SK-N-SH (cell line): ENCODE data around the gene IQSEC1. TPM values are rescaled to one million over a fixed set of nuclear protein-coding genes. Genes with fewer than 3 reads are reported as not detected.

Source experiments
- CTCF ChIA-PET: fragments of 300-600, 350-600 bp; formaldehyde crosslinking; extraction: SDS; loops from one replicate; lab custom pipeline; 2021; lab: Yijun Ruan, JAX
- POLR2A ChIA-PET: fragments of 350-600 bp; sonication (Branson Sonifier 250); formaldehyde crosslinking; extraction: SDS; loops from one replicate; lab custom pipeline; 2020; ENCODE audit warnings: antibody characterized with exemption, inconsistent platforms; lab: Yijun Ruan, JAX
- DNase-seq: peaks from one replicate; pipeline ENCODE4 v3.0.0; 2012
- H2AFZ ChIP-seq: fragments of 200-600 bp; sonication (generic); 2 replicates; pipeline ENCODE4 v1.8.1; 2016; ENCODE audit warnings: antibody characterized with exemption, mild to moderate bottlenecking, low read depth
- H3F3A ChIP-seq: fragments of 200-600 bp; sonication (generic); replicated peaks from 2 replicates; pipeline ENCODE3; 2016; ENCODE audit warnings: antibody characterized with exemption, mild to moderate bottlenecking; ENCODE audit not compliant: insufficient read depth
- H3K27ac ChIP-seq, 2 experiments: fragments of 200-500 bp in 1 of 2; fragments of 200-600 bp in 1 of 2; sonication (Bioruptor generic) in 1 of 2; sonication (generic), shearing (Covaris generic) in 1 of 2; 2 replicates each; pipeline versions ENCODE4 v1.5.1 to v1.6.1; 2014 to 2016; ENCODE audit warnings: low read depth in 2 of 2, inconsistent platforms in 1 of 2, low read length in 1 of 2, mild to moderate bottlenecking in 1 of 2, mixed read lengths in 1 of 2
- H3K27me3 ChIP-seq: fragments of 200-600 bp; sonication (generic), shearing (Covaris generic); 2 replicates; pipeline ENCODE4 v1.6.1; 2016; ENCODE audit warnings: mixed run types; ENCODE audit not compliant: insufficient read depth
- H3K36me3 ChIP-seq, 2 experiments: fragments of 200-500 bp in 1 of 2; fragments of 200-600 bp in 1 of 2; sonication (Bioruptor generic) in 1 of 2; sonication (generic) in 1 of 2; replicated peaks in 1 of 2; 2 replicates each; pipeline versions ENCODE3 to v1.5.1; 2014 to 2016; ENCODE audit warnings: low read length in 1 of 2, mild to moderate bottlenecking in 1 of 2; ENCODE audit not compliant: insufficient read depth in 2 of 2, control insufficient read depth in 1 of 2
- H3K4me1 ChIP-seq, 2 experiments: fragments of 200-500 bp in 1 of 2; fragments of 200-600 bp in 1 of 2; sonication (Bioruptor generic) in 1 of 2; sonication (generic), shearing (Covaris generic) in 1 of 2; 2 replicates each; pipeline versions ENCODE4 v1.5.1 to v1.6.1; 2014 to 2016; ENCODE audit warnings: low read depth in 1 of 2, low read length in 1 of 2, mixed run types in 1 of 2; ENCODE audit not compliant: insufficient read depth in 2 of 2, control insufficient read depth in 1 of 2
- H3K4me2 ChIP-seq: fragments of 200-600 bp; sonication (generic), shearing (Covaris generic); 2 replicates; pipeline ENCODE4 v1.6.1; 2017; ENCODE audit warnings: mixed run types
- H3K4me3 ChIP-seq, 2 experiments: fragments of 200-500 bp in 1 of 2; fragments of 200-600 bp in 1 of 2; sonication (Bioruptor generic) in 1 of 2; sonication (generic), shearing (Covaris generic) in 1 of 2; 2 replicates each; pipeline versions ENCODE4 v1.5.1 to v1.8.1; 2014 to 2016; ENCODE audit warnings: low read depth in 2 of 2, inconsistent platforms in 1 of 2, low read length in 1 of 2, mild to moderate bottlenecking in 1 of 2, mixed read lengths in 1 of 2, moderate library complexity in 1 of 2
- H3K79me2 ChIP-seq: fragments of 200-600 bp; sonication (generic); 2 replicates; pipeline ENCODE4 v1.8.1; 2017; ENCODE audit warnings: mild to moderate bottlenecking; ENCODE audit not compliant: insufficient read depth
- H3K9ac ChIP-seq: fragments of 200-600 bp; sonication (generic); 2 replicates; pipeline ENCODE4 v1.6.1; 2017; ENCODE audit warnings: mixed run types
- H3K9me2 ChIP-seq: fragments of 200-600 bp; sonication (generic); 2 replicates; pipeline ENCODE4 v1.6.1; 2017; ENCODE audit warnings: mixed run types
- H3K9me3 ChIP-seq: fragments of 200-600 bp; sonication (generic); 2 replicates; pipeline ENCODE4 v1.6.1; 2017; ENCODE audit warnings: mixed run types, mild to moderate bottlenecking, moderate library complexity
- H4K20me1 ChIP-seq: fragments of 200-600 bp; sonication (generic); 2 replicates; pipeline ENCODE4 v1.6.1; 2017; ENCODE audit warnings: mild to moderate bottlenecking, mixed run types; ENCODE audit not compliant: insufficient read depth
- ELF1 ChIP-seq: IDR thresholded peaks from 2 replicates; pipeline ENCODE4 v1.4.0; 2012
- EP300 ChIP-seq, 2 experiments: IDR thresholded peaks; 2 replicates each; pipeline versions ENCODE4 v1.4.0 to v1.6.1; 2012; ENCODE audit warnings: borderline replicate concordance in 1 of 2, low read depth in 1 of 2, low read length in 1 of 2
- EZH2phosphoT487 ChIP-seq: fragments of 200-600 bp; sonication (generic); IDR thresholded peaks from 2 replicates; pipeline ENCODE4 v1.6.1; 2017; ENCODE audit warnings: low read depth, mixed run types, mild to moderate bottlenecking, antibody characterized with exemption, moderate library complexity, borderline replicate concordance
- FOSL2 ChIP-seq: IDR thresholded peaks from 2 replicates; pipeline ENCODE4 v1.4.0; 2012; ENCODE audit warnings: low read depth, mild to moderate bottlenecking, moderate library complexity, borderline replicate concordance
- FOXM1 ChIP-seq: IDR thresholded peaks from 2 replicates; pipeline ENCODE4 v1.4.0; 2012; ENCODE audit warnings: low read depth, mild to moderate bottlenecking
- IRF3 ChIP-seq: fragments of 150-350 bp; IDR thresholded peaks from 2 replicates; pipeline ENCODE4 v1.6.1; 2016; ENCODE audit warnings: mild to moderate bottlenecking, low read depth, low read length
- JUND ChIP-seq: IDR thresholded peaks from 2 replicates; pipeline ENCODE4 v1.4.0; 2012
- MEF2A ChIP-seq: IDR thresholded peaks from 2 replicates; pipeline ENCODE4 v1.4.0; 2012; ENCODE audit warnings: low read depth, borderline replicate concordance
- MXI1 ChIP-seq: IDR thresholded peaks from 2 replicates; pipeline ENCODE4 v1.6.1; 2012; ENCODE audit warnings: mild to moderate bottlenecking, low read depth, low read length, improper control_type of control experiment
- NRF1 ChIP-seq: IDR thresholded peaks from 2 replicates; pipeline ENCODE4 v1.6.1; 2012; ENCODE audit warnings: low read depth, mild to moderate bottlenecking, low read length
- PBX3 ChIP-seq: IDR thresholded peaks from 2 replicates; pipeline ENCODE4; 2012
- POLR2AphosphoS5 ChIP-seq: IDR thresholded peaks from 2 replicates; pipeline ENCODE4 v1.6.1; 2012; ENCODE audit warnings: low read depth, low read length
- RCOR1 ChIP-seq: fragments of 150-350 bp; IDR thresholded peaks from 2 replicates; pipeline ENCODE4 v1.6.1; 2017; ENCODE audit warnings: antibody characterized with exemption, low read length
- SIN3A ChIP-seq: IDR thresholded peaks from 2 replicates; pipeline ENCODE4 v1.6.1; 2012; ENCODE audit warnings: low read depth, mild to moderate bottlenecking, low read length, moderate library complexity, borderline replicate concordance
- TCF12 ChIP-seq: IDR thresholded peaks from 2 replicates; pipeline ENCODE4 v1.4.0; 2012
- WGBS: methylation state at CpG from one replicate; pipeline ENCODE4 v1.1.6; 2017; ENCODE audit warnings: low lambda C conversion rate; 5-methylcytosine and 5-hydroxymethylcytosine counted together
- polyA plus RNA-seq, 3 experiments: library from polyadenylated mRNA; depleted of rRNA; stranded (reverse); fragments of >200 nt; gene quantifications; 2 replicates each; pipeline ENCODE4 v1.2.3, GENCODE V29; 2012
- TF ChIP-seq, protein P1 (sequence below): IDR thresholded peaks from 2 replicates; pipeline ENCODE4 v1.4.0; 2012; ENCODE audit warnings: low read depth, borderline replicate concordance
- TF ChIP-seq, protein P2 (sequence below): IDR thresholded peaks from 2 replicates; pipeline ENCODE4 v1.4.0; 2012; ENCODE audit warnings: low read depth, borderline replicate concordance

Gene IQSEC1
- polyA plus RNA-seq, 1 of the 3 experiments (the other 2 are of a cell fraction), result 6.2 TPM

GRCh38 chr3:12903881-12904280, 169.3 kb downstream of the IQSEC1 start (continued):
- TF ChIP-seq IRF3 (no peak), POLR2AphosphoS5 (no peak), MEF2A (no peak)

DNA sequence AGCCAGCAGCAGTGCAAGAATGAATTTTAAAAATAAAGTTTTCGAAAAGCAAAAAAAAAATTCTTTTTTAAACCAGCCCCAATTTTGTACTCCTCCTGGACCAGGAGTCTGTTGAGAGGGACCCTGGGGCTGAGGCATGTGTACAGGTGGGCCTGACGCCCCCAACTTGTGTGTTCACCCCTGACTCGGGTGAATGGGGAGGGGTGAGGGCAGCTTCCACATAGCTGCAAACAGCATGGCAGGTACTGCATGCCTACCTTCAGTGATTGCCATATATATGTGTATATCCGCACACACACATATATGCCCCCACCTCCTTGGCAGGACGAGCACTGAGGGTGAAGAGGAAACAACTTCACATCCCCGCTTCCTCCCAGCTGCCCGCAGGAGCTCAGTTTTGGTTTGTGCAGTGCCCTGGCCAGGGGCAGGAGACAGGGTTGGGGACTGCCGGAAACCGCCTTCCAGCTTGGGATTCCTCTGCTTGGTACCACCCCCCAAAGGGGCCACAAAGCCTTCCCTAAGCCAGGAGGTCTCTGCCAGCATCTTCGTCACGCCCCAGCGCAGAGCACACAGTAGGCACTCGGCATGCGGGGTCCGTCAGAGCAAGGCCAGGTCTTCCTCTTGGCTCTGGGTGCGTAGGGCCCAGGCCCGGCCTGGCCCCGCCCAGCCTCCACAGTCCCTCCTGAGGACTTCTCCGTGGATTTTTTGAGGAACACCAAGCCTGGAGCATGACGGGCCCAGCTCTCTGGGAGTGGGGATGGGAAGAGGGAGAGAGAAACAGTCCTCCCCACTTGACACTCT, 170.0 kb downstream of the IQSEC1 start:
- TF ChIP-seq RCOR1, result no peak
- TF ChIP-seq ELF1, result no peak
- TF ChIP-seq POLR2AphosphoS5, result no peak
- TF ChIP-seq SIN3A, result no peak
- no peak for TF ChIP-seq PBX3
- no peak for TF ChIP-seq IRF3
- no peak for TF ChIP-seq TCF12
- TF ChIP-seq JUND, result no peak
- no peak for TF ChIP-seq MXI1
- TF ChIP-seq EZH2phosphoT487, result no peak
- TF ChIP-seq, protein P1, sequence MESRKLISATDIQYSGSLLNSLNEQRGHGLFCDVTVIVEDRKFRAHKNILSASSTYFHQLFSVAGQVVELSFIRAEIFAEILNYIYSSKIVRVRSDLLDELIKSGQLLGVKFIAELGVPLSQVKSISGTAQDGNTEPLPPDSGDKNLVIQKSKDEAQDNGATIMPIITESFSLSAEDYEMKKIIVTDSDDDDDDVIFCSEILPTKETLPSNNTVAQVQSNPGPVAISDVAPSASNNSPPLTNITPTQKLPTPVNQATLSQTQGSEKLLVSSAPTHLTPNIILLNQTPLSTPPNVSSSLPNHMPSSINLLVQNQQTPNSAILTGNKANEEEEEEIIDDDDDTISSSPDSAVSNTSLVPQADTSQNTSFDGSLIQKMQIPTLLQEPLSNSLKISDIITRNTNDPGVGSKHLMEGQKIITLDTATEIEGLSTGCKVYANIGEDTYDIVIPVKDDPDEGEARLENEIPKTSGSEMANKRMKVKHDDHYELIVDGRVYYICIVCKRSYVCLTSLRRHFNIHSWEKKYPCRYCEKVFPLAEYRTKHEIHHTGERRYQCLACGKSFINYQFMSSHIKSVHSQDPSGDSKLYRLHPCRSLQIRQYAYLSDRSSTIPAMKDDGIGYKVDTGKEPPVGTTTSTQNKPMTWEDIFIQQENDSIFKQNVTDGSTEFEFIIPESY, result no peak
- TF ChIP-seq EP300 (IDR thresholded peaks at IDR 0.05; ENCODE audit: borderline replicate concordance in 1 of 2, low read depth in 1 of 2, low read length in 1 of 2), result no peak
- no peak for TF ChIP-seq FOXM1
- TF ChIP-seq, protein P2, sequence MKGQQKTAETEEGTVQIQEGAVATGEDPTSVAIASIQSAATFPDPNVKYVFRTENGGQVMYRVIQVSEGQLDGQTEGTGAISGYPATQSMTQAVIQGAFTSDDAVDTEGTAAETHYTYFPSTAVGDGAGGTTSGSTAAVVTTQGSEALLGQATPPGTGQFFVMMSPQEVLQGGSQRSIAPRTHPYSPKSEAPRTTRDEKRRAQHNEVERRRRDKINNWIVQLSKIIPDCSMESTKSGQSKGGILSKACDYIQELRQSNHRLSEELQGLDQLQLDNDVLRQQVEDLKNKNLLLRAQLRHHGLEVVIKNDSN, result no peak
- no peak for TF ChIP-seq FOSL2
- TF ChIP-seq MEF2A, result no peak
- TF ChIP-seq NRF1, result no peak
- no peak overlapping the region for H3K4me2 ChIP-seq
- ChIA-PET POLR2A (no interaction called here), CTCF (interaction anchor here (0.6 to 8.6 kb wide), 4 partner anchors 12 to 658 kb away, joined by 3 to 43 read pairs (median 4); no protein-coding TSS in a partner anchor)
- H3K9me2 ChIP-seq, result no peaks in the 10 kb centered on the region
- H3K79me2 ChIP-seq, result no peaks in the 10 kb centered on the region
- H3K9ac ChIP-seq, result no peak overlapping the region
- DNase-seq, result no peak
- H3K4me1 ChIP-seq, result no peaks in the 10 kb centered on the region
- no peak overlapping the region for H3K27ac ChIP-seq
- H3F3A ChIP-seq, result no peaks in the 10 kb centered on the region
- 94% methylated on average over 19 of the region's 20 CpGs for WGBS
- peaks cover 0 to 45% of the 10 kb centered on the region in 2 experiments for H3K36me3 ChIP-seq
- no peak overlapping the region for H3K4me3 ChIP-seq
- H3K27me3 ChIP-seq, result no peaks in the 10 kb centered on the region
- H2AFZ ChIP-seq, result no peak overlapping the region
- no peaks in the 10 kb centered on the region for H4K20me1 ChIP-seq
- H3K9me3 ChIP-seq, result no peaks in the 10 kb centered on the region
